PC-3 (cell line): ENCODE results near the gene HTR3B. TPM values are rescaled to one million over a fixed set of nuclear protein-coding genes. Genes with fewer than 3 reads are reported as not detected.

ENCODE experiments used
- ATAC-seq: fragments of 200-7000 bp; cut with Tn5 transposase; 2 replicates; pipeline ENCODE4 v1.9.1; 2020; ENCODE audit warnings: mild to moderate bottlenecking, moderate library complexity
- BruUV-seq: library from RNA; stranded (reverse); fragments of 400-500 nt; replicated peaks from 2 replicates; lab custom pipeline; 2021; lab: Mats Ljungman, UMichigan
- CTCF ChIA-PET: fragments of 300-600 bp; sonication (Branson Sonifier 250); formaldehyde crosslinking; loops from one replicate; lab custom pipeline; 2022; ENCODE audit warnings: antibody characterized with exemption; lab: Charles Lee
- POLR2A ChIA-PET: fragments of 300-600 bp; sonication (Branson Sonifier 250); formaldehyde crosslinking; loops from one replicate; lab custom pipeline; 2022; ENCODE audit warnings: antibody characterized with exemption; ENCODE audit not compliant: unreplicated experiment; lab: Charles Lee
- DNase-seq: peaks from one replicate; pipeline ENCODE4 v3.0.0-alpha.2; 2015
- H2AFZ ChIP-seq: fragments of 300-600 bp; sonication (generic); 2 replicates; pipeline ENCODE4 v1.6.0; 2016; ENCODE audit warnings: antibody characterized with exemption, low read length
- H3F3A ChIP-seq: fragments of 300-600 bp; sonication (generic); one replicate; pipeline ENCODE4 v1.6.0; 2017; ENCODE audit warnings: antibody characterized with exemption, low read length, control low read depth, mild to moderate bottlenecking; ENCODE audit not compliant: unreplicated experiment
- H3K27ac ChIP-seq: fragments of 300-600 bp; sonication (generic); 2 replicates; pipeline ENCODE4 v1.5.1; 2016; ENCODE audit warnings: mild to moderate bottlenecking, low read length
- H3K27me3 ChIP-seq: fragments of 300-600 bp; sonication (generic); 2 replicates; pipeline ENCODE4 v1.6.1; 2016; ENCODE audit warnings: low read length, mixed read lengths
- H3K36me3 ChIP-seq: fragments of 300-600 bp; sonication (generic); 2 replicates; pipeline ENCODE4 v1.6.1; 2016; ENCODE audit warnings: low read depth, mixed run types, low read length, mixed read lengths
- H3K4me1 ChIP-seq: fragments of 300-600 bp; sonication (generic); 2 replicates; pipeline ENCODE4 v1.5.1; 2016; ENCODE audit warnings: low read length; ENCODE audit not compliant: insufficient read depth
- H3K4me2 ChIP-seq: fragments of 300-600 bp; sonication (generic); 2 replicates; pipeline ENCODE4 v1.6.0; 2016; ENCODE audit warnings: low read length
- H3K4me3 ChIP-seq: fragments of 300-600 bp; sonication (generic); 2 replicates; pipeline ENCODE4 v1.5.1; 2016; ENCODE audit warnings: mild to moderate bottlenecking, low read length, mixed read lengths
- H3K79me2 ChIP-seq: fragments of 300-600 bp; sonication (generic); 2 replicates; pipeline ENCODE4 v1.6.1; 2017; ENCODE audit warnings: low read length, mixed read lengths
- H3K9ac ChIP-seq: fragments of 300-600 bp; sonication (generic); 2 replicates; pipeline ENCODE4 v1.6.0; 2016; ENCODE audit warnings: mild to moderate bottlenecking, low read length
- H3K9me2 ChIP-seq: fragments of 300-600 bp; sonication (generic); replicated peaks from 2 replicates; pipeline ENCODE4 v1.6.1; 2016; ENCODE audit warnings: mixed run types, low read length, mixed read lengths
- H3K9me3 ChIP-seq: fragments of 300-600 bp; sonication (generic); 2 replicates; pipeline ENCODE4 v1.6.1; 2016; ENCODE audit warnings: low read length, mixed read lengths
- H4K20me1 ChIP-seq: fragments of 300-600 bp; sonication (generic); 2 replicates; pipeline ENCODE4 v1.6.1; 2016; ENCODE audit warnings: low read length, mixed read lengths
- EZH2 ChIP-seq: fragments of 300-600 bp; sonication (generic); IDR thresholded peaks from one replicate; pipeline ENCODE4 v1.6.1; 2017; ENCODE audit warnings: antibody characterized with exemption, mild to moderate bottlenecking, low read length; ENCODE audit not compliant: unreplicated experiment
- EZH2phosphoT487 ChIP-seq: fragments of 300-600 bp; sonication (generic); IDR thresholded peaks from 2 replicates; pipeline ENCODE4 v1.6.1; 2018; ENCODE audit warnings: mild to moderate bottlenecking, antibody characterized with exemption, low read length, borderline replicate concordance
- intact Hi-C: fragments of 100-400 bp; cut with micrococcal nuclease; formaldehyde crosslinking; loops from 2 replicates; pipeline ENCODE4 v1.9.0; 2023
- total RNA-seq: library from RNA; depleted of rRNA; stranded (reverse); fragments of >200 nt; gene quantifications from 2 replicates; pipeline ENCODE4 v1.2.3, GENCODE V29; 2014
- TF ChIP-seq, protein P1 (sequence below): fragments of 300-600 bp; sonication (generic); conservative IDR thresholded peaks from 2 replicates; pipeline ENCODE4 v1.5.1; 2017; ENCODE audit warnings: antibody characterized with exemption, low read depth, mild to moderate bottlenecking, low read length

The HTR3B gene
- total RNA-seq, 1 experiment from 2014 or later: not detected

GRCh38 chr11:113871336-113871735 is 33.3 kb upstream of the HTR3B start:
- Histone ChIP-seq H3K36me3 (no peaks in the 10 kb centered on the region; the same call in 1 of the 2 replicates), H3K4me1 (peaks cover 22% of the 10 kb centered on the region), H3K27ac (no peak overlapping the region), H3K27me3 (no peaks in the 10 kb centered on the region), H4K20me1 (no peaks in the 10 kb centered on the region), H3K9ac (no peak overlapping the region), H3K4me3 (no peak overlapping the region), H3K9me3 (no peaks in the 10 kb centered on the region), H3K4me2 (no peak overlapping the region), H3K79me2 (peaks cover 36% of the 10 kb centered on the region), H3K9me2 (no peaks in the 10 kb centered on the region), H2AFZ (no peak overlapping the region), H3F3A (no peaks in the 10 kb centered on the region)
- ChIA-PET CTCF (interaction anchor here (0.6 kb wide), 1 partner anchor 66 kb away, joined by 5 read pairs; no protein-coding TSS in a partner anchor), POLR2A (no interaction called here)
- BruUV-seq: no TSS peak
- intact Hi-C loops: no loop called here
- ATAC-seq: no peak
- no peak for DNase-seq
- no peak for TF ChIP-seq EZH2phosphoT487

DNA sequence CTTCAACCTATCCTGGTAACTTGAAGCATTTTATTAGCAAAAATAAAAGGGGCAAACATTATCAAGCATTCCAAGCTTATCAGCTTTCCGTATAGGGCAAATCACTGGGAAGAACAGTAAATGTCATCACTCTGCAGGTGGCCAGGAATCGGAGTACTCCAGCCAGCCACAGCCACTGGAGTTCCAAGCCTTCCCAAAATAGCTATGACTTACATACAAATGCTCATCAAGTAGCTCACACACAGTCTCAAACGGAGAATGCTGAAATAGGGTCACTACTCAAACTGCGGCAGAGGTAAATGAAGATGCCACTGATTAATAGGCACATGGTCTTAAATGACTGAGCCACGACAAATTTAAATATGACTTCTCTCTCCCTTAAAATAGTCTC is 31.4 kb upstream of the HTR3B start:
- Histone ChIP-seq H2AFZ (no peak overlapping the region), H3K36me3 (no peaks in the 10 kb centered on the region), H3K4me3 (peak overlapping the region; percentile 6; the same call in 1 of the 2 replicates), H3K27me3 (no peaks in the 10 kb centered on the region), H4K20me1 (no peaks in the 10 kb centered on the region), H3F3A (no peaks in the 10 kb centered on the region), H3K27ac (no peak overlapping the region), H3K4me1 (peaks cover 23% of the 10 kb centered on the region), H3K9me2 (no peaks in the 10 kb centered on the region), H3K4me2 (peak overlapping the region; percentile 87), H3K9ac (no peak overlapping the region), H3K79me2 (peaks cover 41% of the 10 kb centered on the region), H3K9me3 (no peaks in the 10 kb centered on the region)
- intact Hi-C loops: no loop called here
- DNase-seq: no peak
- TF ChIP-seq EZH2phosphoT487: no peak
- TF ChIP-seq EZH2: no peak
- TF ChIP-seq, protein P1, sequence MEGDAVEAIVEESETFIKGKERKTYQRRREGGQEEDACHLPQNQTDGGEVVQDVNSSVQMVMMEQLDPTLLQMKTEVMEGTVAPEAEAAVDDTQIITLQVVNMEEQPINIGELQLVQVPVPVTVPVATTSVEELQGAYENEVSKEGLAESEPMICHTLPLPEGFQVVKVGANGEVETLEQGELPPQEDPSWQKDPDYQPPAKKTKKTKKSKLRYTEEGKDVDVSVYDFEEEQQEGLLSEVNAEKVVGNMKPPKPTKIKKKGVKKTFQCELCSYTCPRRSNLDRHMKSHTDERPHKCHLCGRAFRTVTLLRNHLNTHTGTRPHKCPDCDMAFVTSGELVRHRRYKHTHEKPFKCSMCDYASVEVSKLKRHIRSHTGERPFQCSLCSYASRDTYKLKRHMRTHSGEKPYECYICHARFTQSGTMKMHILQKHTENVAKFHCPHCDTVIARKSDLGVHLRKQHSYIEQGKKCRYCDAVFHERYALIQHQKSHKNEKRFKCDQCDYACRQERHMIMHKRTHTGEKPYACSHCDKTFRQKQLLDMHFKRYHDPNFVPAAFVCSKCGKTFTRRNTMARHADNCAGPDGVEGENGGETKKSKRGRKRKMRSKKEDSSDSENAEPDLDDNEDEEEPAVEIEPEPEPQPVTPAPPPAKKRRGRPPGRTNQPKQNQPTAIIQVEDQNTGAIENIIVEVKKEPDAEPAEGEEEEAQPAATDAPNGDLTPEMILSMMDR: no peak
- no TSS peak for BruUV-seq
- ChIA-PET POLR2A (interaction anchor here (0.8 kb wide), 1 partner anchor 325 kb away, joined by 4 read pairs; no protein-coding TSS in a partner anchor), CTCF (no interaction called here)
- ATAC-seq: no peak

GRCh38 chr11:113874096-113874495 is 30.5 kb upstream of the HTR3B start:
- no peak for ATAC-seq
- Histone ChIP-seq H3K9me3 (no peaks in the 10 kb centered on the region), H2AFZ (0 out of 2 replicates have a peak overlapping the region, but pooled peaks have one; percentile 98), H3K79me2 (peaks cover 41% of the 10 kb centered on the region), H3K4me1 (peaks cover 23% of the 10 kb centered on the region), H3K9me2 (no peaks in the 10 kb centered on the region), H3K4me3 (peak overlapping the region; percentile 98), H3K9ac (peak overlapping the region; percentile 86; the same call in 1 of the 2 replicates), H3K4me2 (peak overlapping the region; percentile 87), H3K27me3 (no peaks in the 10 kb centered on the region), H3F3A (no peaks in the 10 kb centered on the region), H4K20me1 (no peaks in the 10 kb centered on the region), H3K27ac (no peak overlapping the region), H3K36me3 (no peaks in the 10 kb centered on the region)
- intact Hi-C loops: loop anchor here (2.0 kb wide), 2 partner anchors 13 to 101 kb away; partner anchors contain the start of gene ZW10
- no peak for TF ChIP-seq EZH2phosphoT487
- BruUV-seq: no TSS peak
- no peak for DNase-seq
- CTCF ChIA-PET: interaction anchor here (0.6 kb wide), 1 partner anchor 259 kb away, joined by 3 read pairs; no protein-coding TSS in a partner anchor
- POLR2A ChIA-PET: no interaction called here
